K562 (cell line): ENCODE data around the gene OR52I2. TPM values are rescaled to one million over a fixed set of nuclear protein-coding genes. Genes with fewer than 3 reads are reported as not detected.

ENCODE experiments used
- ATF1 ChIP-seq, 2 experiments: fragments of 450-650 bp in 1 of 2; IDR thresholded peaks; 2 replicates each; pipeline ENCODE4 v1.6.1; 2016; ENCODE audit warnings: missing compliant biosample characterization in 1 of 2, missing genetic modification characterization in 1 of 2
- CREB3L1 ChIP-seq: fragments of 450-650 bp; IDR thresholded peaks from 2 replicates; pipeline ENCODE4 v1.6.1; 2014; ENCODE audit warnings: low read depth, mild to moderate bottlenecking, moderate library complexity, borderline replicate concordance
- E2F6 ChIP-seq, 2 experiments: IDR thresholded peaks; 2 replicates each; pipeline ENCODE4 v1.6.1; 2011; ENCODE audit warnings: borderline replicate concordance in 1 of 2, control low read depth in 1 of 2, low read depth in 1 of 2, low read length in 1 of 2, mild to moderate bottlenecking in 1 of 2, mixed read lengths in 1 of 2, moderate library complexity in 1 of 2; ENCODE audit not compliant: insufficient read depth in 1 of 2, insufficient read length in 1 of 2, poor library complexity in 1 of 2, severe bottlenecking in 1 of 2; ENCODE audit errors: extremely low read depth in 1 of 2
- HSF4 ChIP-seq: fragments of 250-450 bp; sonication (Bioruptor Pico); IDR thresholded peaks from 2 replicates; pipeline ENCODE4 v2.1.2; 2022; ENCODE audit warnings: mild to moderate bottlenecking, moderate library complexity, borderline replicate concordance
- MNT ChIP-seq, 2 experiments: fragments of 450-650 bp; conservative IDR thresholded peaks; 2 replicates each; pipeline ENCODE4 v1.6.1; 2017; ENCODE audit warnings: mild to moderate bottlenecking in 2 of 2, moderate library complexity in 2 of 2
- NFIC ChIP-seq: fragments of 450-650 bp; IDR thresholded peaks from 2 replicates; pipeline ENCODE4 v1.6.1; 2017; ENCODE audit warnings: mild to moderate bottlenecking, inconsistent platforms
- POLR2B ChIP-seq: fragments of 450-650 bp; IDR thresholded peaks from 2 replicates; pipeline ENCODE4 v1.6.1; 2018; ENCODE audit warnings: low read depth; ENCODE audit not compliant: partially characterized antibody
- SUPT5H ChIP-seq: fragments of 450-650 bp; IDR thresholded peaks from 2 replicates; pipeline ENCODE4 v1.6.1; 2016
- ZNF121 ChIP-seq: sonication (generic); formaldehyde crosslinking; conservative IDR thresholded peaks from 2 replicates; pipeline ENCODE4 v1.8.0; 2022; ENCODE audit warnings: missing genetic modification reagents
- ZNF175 ChIP-seq: fragments of 200-800 bp; sonication (Bioruptor generic); IDR thresholded peaks from 2 replicates; pipeline ENCODE4 v1.6.1; 2016; ENCODE audit warnings: low read depth, mild to moderate bottlenecking, missing genetic modification characterization, missing compliant biosample characterization
- polyA plus RNA-seq, 8 experiments: library from polyadenylated mRNA; depleted of rRNA in 4 of 8; stranded (reverse) in 5 of 8; unstranded in 3 of 8; fragments of >200 nt; fragmentation: Nextera tagmentation in 2 of 8; fragmentation: Illumina TruSeq in 1 of 8; extraction: Ambion mirVana in 2 of 8; extraction: Trizol in 1 of 8; gene quantifications; 2 replicates each; pipeline versions ENCODE4 v1.2.1 to v1.2.3, GENCODE V29; 2011 to 2014; ENCODE audit warnings: inconsistent platforms in 1 of 8, missing spikeins in 1 of 8
- total RNA-seq, 7 experiments: library from RNA; depleted of rRNA in 6 of 7; stranded (reverse); fragments of >200 nt in 6 of 7; fragmentation: Illumina TruSeq in 2 of 7; extraction: Trizol in 2 of 7; gene quantifications; 2 replicates each; pipeline versions ENCODE4 v1.2.1 to v1.2.3, GENCODE V29; 2011 to 2021; ENCODE audit warnings: low replicate concordance in 1 of 7
- TF ChIP-seq, protein P1 (sequence below): fragments of 450-650 bp; conservative IDR thresholded peaks from 2 replicates; pipeline ENCODE4 v1.6.1; 2016; ENCODE audit warnings: missing genetic modification characterization, low read depth, mild to moderate bottlenecking, missing compliant biosample characterization, moderate library complexity
- TF ChIP-seq, protein P2 (sequence below): sonication (generic); formaldehyde crosslinking; IDR thresholded peaks from 2 replicates; pipeline ENCODE4 v1.8.0; 2023; ENCODE audit warnings: mild to moderate bottlenecking, missing genetic modification reagents
- TF ChIP-seq, protein P3 (sequence below): fragments of 150-350 bp; conservative IDR thresholded peaks from 2 replicates; pipeline ENCODE4 v1.6.1; 2014; ENCODE audit warnings: low read length

OR52I2 gene
- total and polyA plus RNA-seq, 9 of the 15 experiments (the other 6 are each of a cell fraction or from before 2014, with no cell fraction given), result not detected

DNA sequence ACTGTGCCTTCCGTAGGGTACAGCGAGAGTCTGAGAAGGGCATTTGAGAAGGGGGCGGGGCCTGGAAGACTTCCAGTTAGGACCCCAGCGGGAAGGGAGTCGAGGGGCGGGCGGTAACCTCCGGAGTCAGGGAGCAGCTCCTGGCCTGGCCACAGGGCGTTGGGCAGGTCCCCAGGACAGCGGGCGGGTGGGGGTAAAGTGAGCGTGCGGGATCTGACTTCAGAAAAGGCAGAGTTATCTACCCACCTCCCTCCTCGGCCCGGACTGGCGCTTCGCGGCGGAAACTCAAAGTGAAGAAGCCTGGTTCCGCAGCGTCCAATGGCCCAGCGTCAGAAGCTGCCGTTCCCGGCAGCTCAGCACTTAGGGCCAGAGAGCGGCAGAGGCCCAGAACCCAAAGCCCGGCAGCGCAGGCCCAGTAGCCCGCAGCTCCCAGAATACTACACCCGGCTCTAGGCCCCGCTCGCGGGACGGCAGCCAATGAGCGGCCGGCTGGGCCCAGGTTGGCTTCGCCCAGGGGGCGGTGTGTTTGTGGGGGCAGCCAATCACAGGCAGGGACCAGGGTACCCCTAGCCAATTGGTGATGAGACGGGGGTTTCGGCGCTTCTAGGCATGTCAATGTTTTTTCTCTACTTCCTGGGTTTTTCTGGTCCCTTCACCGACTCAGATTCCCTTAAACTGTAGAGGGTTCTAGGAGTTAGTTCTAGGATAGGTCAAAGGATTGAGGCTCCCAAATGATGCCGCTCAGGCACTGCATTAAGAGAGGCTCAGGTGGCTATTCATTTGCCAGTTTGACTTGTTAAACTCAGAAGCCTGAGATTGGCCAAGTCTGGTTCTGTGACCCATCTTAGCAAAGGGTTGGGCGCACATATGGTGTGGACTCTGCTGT, 26.5 kb downstream of the OR52I2 start, which contains the start of gene TRIM68 (continued):
- TF ChIP-seq, protein P1, sequence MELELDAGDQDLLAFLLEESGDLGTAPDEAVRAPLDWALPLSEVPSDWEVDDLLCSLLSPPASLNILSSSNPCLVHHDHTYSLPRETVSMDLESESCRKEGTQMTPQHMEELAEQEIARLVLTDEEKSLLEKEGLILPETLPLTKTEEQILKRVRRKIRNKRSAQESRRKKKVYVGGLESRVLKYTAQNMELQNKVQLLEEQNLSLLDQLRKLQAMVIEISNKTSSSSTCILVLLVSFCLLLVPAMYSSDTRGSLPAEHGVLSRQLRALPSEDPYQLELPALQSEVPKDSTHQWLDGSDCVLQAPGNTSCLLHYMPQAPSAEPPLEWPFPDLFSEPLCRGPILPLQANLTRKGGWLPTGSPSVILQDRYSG (tag), result 0 out of 2 replicates have a peak, but pooled peaks have one; percentile 50
- TF ChIP-seq MNT (conservative IDR thresholded peaks at IDR 0.05) (peak in 1 of 2 experiments; percentile 46; a peak in 1 of 4 replicates), E2F6 (IDR thresholded peaks at IDR 0.05; ENCODE audit: borderline replicate concordance in 1 of 2, extremely low read depth in 1 of 2, insufficient read depth in 1 of 2, insufficient read length in 1 of 2, low read depth in 1 of 2, low read length in 1 of 2, poor library complexity in 1 of 2, severe bottlenecking in 1 of 2) (peak; percentile 25 to 38), NFIC (peak; percentile 78), HSF4 (no peak), ATF1 (CRISPR knock-in tag; IDR thresholded peaks at IDR 0.05) (no peak), ATF1 (tag; IDR thresholded peaks at IDR 0.05) (peak; percentile 56), CREB3L1 (peak; percentile 85; the same call in 1 of the 2 replicates), ZNF121 (CRISPR knock-in tag) (no peak), POLR2B (peak; percentile 77), ZNF175 (CRISPR knock-in tag) (0 out of 2 replicates have a peak, but pooled peaks have one; percentile 23), SUPT5H (peak; percentile 87)
- TF ChIP-seq, protein P2, sequence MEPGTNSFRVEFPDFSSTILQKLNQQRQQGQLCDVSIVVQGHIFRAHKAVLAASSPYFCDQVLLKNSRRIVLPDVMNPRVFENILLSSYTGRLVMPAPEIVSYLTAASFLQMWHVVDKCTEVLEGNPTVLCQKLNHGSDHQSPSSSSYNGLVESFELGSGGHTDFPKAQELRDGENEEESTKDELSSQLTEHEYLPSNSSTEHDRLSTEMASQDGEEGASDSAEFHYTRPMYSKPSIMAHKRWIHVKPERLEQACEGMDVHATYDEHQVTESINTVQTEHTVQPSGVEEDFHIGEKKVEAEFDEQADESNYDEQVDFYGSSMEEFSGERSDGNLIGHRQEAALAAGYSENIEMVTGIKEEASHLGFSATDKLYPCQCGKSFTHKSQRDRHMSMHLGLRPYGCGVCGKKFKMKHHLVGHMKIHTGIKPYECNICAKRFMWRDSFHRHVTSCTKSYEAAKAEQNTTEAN (CRISPR knock-in tag), result 0 out of 2 replicates have a peak, but pooled peaks have one; percentile 41
- TF ChIP-seq, protein P3, sequence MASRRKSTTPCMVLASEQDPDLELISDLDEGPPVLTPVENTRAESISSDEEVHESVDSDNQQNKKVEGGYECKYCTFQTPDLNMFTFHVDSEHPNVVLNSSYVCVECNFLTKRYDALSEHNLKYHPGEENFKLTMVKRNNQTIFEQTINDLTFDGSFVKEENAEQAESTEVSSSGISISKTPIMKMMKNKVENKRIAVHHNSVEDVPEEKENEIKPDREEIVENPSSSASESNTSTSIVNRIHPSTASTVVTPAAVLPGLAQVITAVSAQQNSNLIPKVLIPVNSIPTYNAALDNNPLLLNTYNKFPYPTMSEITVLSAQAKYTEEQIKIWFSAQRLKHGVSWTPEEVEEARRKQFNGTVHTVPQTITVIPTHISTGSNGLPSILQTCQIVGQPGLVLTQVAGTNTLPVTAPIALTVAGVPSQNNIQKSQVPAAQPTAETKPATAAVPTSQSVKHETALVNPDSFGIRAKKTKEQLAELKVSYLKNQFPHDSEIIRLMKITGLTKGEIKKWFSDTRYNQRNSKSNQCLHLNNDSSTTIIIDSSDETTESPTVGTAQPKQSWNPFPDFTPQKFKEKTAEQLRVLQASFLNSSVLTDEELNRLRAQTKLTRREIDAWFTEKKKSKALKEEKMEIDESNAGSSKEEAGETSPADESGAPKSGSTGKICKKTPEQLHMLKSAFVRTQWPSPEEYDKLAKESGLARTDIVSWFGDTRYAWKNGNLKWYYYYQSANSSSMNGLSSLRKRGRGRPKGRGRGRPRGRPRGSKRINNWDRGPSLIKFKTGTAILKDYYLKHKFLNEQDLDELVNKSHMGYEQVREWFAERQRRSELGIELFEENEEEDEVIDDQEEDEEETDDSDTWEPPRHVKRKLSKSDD, result no peak
